Bladder microvascular endothelial cell (primary cell): ENCODE results near the gene C2. TPM values are rescaled to one million over a fixed set of nuclear protein-coding genes. Genes with fewer than 3 reads are reported as not detected.

Experiments used
- total RNA-seq: library from RNA; depleted of rRNA; stranded (reverse); fragments of >200 nt; gene quantifications from 2 replicates; pipeline ENCODE4 v1.2.3, GENCODE V29; 2014

The C2 gene
- not detected in 2 replicates for total RNA-seq

DNA sequence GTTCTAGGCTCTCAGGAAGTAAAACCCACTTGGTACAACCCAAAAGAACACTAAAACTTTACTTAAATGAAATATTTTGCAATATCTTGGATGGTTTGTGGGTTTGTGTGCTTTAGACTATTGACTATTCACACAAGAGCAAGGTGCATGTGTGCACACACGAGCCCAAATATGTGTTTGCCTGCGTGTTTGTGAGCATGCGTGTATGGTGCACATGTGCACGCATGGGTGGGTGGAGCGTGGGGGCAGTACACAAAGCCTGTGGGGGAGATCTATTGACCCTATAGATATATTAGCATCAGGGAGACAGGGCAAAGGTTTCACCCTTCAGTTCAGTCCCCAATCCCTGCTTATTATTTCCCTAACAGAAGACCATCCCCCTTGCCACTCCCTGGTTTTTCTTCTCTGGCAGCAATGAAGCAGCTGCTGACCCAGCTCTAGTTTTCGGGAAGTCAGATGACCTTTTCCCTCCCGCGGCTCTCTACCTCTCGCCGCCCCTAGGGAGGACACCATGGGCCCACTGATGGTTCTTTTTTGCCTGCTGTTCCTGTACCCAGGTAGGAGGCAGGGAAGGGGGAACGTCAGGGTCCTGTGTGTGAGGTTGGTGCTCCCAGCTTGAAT is at the start of gene C2:
TSS of gene C2 (plus strand) at position 476 of the 621 bp plus-strand sequence. CDS start at position 512, 36 bp downstream.

DNA sequence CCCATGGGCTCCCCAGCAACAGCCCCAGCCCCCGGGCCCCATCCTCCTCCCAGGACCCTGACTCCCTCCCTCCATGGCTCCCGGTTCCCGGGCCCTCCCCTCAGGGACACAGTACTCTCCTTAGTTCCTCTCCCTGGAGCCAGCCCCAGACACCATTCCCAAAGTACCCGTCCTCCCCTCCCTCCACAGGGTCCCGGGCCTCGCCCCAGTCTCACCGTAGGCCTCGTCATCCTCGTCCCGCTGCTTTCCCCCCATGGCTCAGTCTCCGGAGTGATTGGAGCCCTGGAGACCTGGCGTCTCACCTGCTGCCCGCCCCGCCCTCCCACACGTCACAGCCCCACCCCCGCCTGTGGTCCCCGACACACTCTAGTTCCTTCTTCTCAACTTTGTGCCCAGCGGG is 48.8 kb upstream of the C2 start, which contains the start of gene SLC44A4:
TSS of gene SLC44A4 (minus strand) at position 272 of the 400 bp plus-strand sequence. CDS start at position 255, 17 bp downstream.

DNA sequence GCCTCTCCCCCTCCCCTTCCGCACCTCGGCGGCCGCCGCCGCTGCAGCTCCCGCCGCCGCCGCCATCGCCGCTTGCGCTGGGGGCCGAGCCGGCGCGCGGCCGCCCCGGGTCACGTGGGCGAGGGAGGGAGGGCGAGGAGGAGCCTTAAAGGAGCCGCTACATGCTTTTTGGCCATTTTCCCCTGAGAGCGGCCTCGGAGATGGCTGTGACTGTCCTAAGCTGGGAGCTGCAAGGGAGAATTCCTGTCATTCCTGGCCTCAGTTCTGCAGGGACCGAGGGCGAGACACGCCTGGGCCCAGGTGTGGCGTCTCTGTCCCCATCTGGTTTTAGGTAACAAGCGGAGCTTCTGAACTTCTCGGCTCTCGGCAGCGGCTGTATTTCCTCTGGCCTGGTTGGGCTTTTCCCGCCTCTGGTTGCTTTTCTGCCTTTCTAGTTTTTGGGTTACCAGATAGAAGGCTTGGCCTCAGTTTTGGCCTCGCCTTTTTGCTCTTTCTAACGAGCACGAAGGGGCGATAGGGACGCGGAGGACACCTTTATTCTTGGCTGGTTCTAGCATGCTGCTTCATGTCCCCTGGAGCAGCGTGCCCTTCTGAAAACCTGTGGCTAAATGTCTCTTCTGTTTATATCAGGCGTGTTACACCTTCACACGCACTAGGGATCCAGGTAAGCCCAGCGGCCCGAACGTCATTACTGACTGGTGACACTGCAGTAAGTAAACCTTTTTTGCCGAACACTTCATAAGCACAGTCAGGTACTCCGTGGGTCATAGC is 29.7 kb upstream of the C2 start, which contains the start of gene EHMT2:
TSS of gene EHMT2 (minus strand) at position 87 of the 771 bp plus-strand sequence. CDS start at position 66, 21 bp downstream.

DNA sequence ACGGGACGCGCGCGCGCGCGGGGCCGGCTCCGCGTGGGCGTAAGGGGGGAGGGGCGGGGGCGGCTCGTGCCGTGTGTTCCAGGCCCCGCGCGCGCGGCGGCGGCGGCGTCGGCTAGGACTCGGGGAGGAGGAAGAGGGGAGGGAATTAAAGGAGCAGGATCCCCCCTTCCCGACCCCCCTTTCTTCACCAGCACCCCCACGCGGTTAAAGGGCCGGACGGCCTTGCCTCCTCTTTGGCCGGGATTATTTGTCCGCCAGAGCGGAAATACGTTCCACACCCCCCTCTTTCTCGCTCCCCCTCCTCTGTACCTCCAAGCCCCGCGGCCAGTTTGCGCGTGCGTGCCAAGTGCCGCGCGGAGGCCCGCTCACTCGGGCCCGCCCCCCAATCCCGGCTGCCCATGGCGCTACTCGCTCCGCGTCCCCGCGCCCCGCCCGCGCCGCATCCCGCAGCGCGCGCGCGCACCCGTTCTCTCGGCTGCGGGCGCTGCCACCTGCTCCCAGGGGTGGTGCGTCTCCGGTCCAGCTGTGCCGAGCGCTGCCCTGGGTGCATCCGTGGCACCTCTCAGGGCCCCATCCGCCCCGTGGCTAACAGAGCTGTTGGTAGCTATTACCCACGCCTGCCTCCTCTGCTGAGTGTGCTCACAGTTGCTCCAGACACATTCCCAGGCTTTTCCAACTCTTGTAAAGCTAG is 25.4 kb upstream of the C2 start, which contains the start of gene ZBTB12:
TSS of gene ZBTB12 (minus strand) at position 134 of the 691 bp plus-strand sequence. CDS start 781 bp downstream, outside the sequence.

DNA sequence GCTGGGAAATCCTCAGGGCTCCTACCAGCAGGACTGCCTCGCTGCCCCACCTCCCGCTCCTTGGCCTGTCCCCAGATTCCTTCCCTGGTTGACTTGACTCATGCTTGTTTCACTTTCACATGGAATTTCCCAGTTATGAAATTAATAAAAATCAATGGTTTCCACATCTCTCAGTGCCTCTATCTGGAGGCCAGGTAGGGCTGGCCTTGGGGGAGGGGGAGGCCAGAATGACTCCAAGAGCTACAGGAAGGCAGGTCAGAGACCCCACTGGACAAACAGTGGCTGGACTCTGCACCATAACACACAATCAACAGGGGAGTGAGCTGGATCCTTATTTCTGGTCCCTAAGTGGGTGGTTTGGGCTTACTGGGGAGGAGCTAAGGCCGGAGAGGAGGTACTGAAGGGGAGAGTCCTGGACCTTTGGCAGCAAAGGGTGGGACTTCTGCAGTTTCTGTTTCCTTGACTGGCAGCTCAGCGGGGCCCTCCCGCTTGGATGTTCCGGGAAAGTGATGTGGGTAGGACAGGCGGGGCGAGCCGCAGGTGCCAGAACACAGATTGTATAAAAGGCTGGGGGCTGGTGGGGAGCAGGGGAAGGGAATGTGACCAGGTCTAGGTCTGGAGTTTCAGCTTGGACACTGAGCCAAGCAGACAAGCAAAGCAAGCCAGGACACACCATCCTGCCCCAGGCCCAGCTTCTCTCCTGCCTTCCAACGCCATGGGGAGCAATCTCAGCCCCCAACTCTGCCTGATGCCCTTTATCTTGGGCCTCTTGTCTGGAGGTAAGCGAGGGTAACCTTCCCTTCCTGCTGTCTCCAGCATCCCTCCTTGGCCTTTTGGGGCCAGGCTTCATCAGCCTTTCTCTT is 18.2 kb downstream of the C2 start, which contains the start of gene CFB:
TSS of gene CFB (plus strand) at position 589 of the 863 bp plus-strand sequence. CDS start at position 716, 127 bp downstream.

DNA sequence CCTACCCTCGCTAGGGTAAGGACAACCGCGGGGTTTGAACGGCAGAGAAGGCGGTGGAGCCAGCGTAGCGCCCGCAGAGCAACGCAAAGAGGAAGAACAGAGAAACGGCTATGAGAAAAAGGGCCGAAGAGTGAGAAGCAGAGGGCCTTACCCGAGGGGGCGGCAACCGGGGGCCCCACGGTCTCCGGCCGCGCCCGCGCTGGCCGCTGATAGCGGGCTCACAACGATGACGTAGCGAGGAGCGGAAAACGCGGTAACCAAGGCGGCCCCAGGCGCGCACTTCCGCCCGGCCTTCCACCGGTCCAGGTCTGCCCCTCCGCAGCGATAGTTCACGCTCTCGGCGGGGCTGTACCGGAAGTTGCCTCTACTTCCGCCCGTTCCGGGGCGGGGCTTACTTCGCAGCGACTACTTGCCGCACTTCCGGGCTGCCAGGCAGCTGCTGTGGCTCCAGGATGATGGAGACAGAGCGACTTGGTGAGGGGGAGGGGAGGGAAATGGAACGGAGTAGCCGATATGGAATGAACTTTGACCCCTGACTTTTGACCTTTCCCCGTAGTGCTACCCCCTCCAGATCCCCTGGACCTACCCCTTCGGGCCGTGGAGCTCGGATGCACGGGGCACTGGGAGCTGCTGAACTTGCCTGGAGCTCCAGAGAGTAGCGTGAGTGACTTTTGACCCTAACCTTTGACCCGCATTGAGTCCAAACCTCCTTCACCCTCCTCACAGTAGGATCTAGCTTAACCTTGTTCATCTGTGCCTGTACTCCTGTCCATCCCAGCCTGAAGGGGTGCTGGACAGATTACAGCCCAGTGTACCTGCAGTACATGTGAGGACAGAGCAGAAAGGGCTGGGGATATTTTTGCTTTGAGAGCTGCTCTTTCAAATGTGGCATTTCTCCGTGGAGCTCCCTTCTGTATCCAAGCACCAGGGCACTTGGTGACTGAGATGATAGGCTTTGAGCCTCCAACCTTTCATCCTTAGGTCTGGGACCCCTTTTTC is 31.5 kb downstream of the C2 start, which contains the start of the genes NELFE and SKIC2:
TSS of gene NELFE (minus strand) at position 231 of the 999 bp plus-strand sequence. CDS start 525 bp downstream, outside the sequence.
TSS of gene SKIC2 (plus strand) at position 435 of the 999 bp plus-strand sequence. CDS start at position 453, 18 bp downstream.

DNA sequence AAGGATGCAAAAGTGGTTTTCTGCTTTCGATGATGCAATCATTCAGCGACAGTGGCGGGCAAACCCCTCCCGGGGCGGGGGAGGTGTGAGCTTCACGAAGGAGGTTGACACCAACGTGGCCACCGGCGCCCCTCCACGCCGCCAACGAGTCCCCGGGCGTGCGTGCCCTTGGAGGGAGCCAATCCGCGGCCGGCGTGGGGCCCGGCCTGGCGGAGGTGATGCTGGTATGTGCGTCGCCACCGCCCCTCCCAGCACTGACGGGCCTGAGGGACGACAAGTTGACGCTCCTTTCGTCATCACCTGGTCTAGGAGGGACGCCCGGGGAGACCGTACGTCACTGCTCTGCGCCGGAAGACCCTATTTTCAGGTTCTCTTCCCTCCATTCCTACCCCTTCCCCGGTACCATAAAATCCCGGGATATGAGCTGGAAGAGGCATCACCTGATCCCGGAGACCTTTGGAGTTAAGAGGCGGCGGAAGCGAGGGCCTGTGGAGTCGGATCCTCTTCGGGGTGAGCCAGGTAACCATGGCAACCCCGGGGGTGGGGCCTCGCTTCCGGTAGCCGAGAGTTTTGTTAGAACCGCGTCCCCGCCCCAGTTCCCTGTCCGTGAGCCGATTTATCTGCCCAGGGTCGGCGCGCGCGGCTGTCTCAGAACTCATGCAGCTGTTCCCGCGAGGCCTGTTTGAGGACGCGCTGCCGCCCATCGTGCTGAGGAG is 44.6 kb downstream of the C2 start, which contains the start of gene DXO:
TSS of gene DXO (minus strand) at position 146 of the 716 bp plus-strand sequence. CDS start 463 bp downstream, outside the sequence.

DNA sequence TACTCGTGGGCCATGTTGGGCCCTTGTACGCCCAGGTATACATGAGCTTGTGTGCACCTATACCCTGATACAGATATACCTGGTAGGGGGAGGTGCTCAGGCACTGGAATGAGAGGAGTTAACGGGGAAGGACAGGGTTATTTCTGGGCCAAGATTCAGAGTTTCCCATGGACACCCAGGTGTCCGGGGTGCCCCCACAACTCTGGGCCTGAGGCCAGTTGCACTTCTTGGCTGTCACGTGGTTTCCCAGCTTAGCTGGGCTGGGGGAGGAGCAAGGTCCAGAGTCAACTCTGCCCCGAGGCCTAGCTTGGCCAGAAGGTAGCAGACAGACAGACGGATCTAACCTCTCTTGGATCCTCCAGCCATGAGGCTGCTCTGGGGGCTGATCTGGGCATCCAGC is 54.2 kb downstream of the C2 start, which contains the start of gene C4A:
TSS of gene C4A (plus strand) at position 314 of the 400 bp plus-strand sequence. CDS start at position 365, 51 bp downstream.

Other genes starting within 250 kb of the C2 start
- gene LY6G5C, start 246.7 kb upstream of the C2 start, total RNA-seq = 1.8 and 2.1 TPM in 2 replicates
- gene ABHD16A, start 224.4 kb upstream of the C2 start, total RNA-seq = 48.6 and 84.4 TPM in 2 replicates
- not detected in 2 replicates for gene LY6G6F, start 220.9 kb upstream of the C2 start, total RNA-seq
- not detected in 2 replicates for gene LY6G6D, start 212.4 kb upstream of the C2 start, total RNA-seq
- gene LY6G6C, start 206.0 kb upstream of the C2 start, total RNA-seq = not detected in 2 replicates
- not detected in 2 replicates for gene MPIG6B, start 204.3 kb upstream of the C2 start, total RNA-seq
- gene DDAH2, start 198.4 kb upstream of the C2 start, total RNA-seq = 86.0 and 129 TPM in 2 replicates
- 347 and 730 TPM in 2 replicates for gene CLIC1, start 191.2 kb upstream of the C2 start, total RNA-seq
- 4.9 and 5.8 TPM in 2 replicates for gene MSH5, start 187.7 kb upstream of the C2 start, total RNA-seq
- gene SAPCD1, start 165.1 kb upstream of the C2 start, total RNA-seq = 1.3 and 2.9 TPM in 2 replicates
- gene VWA7, start 150.4 kb upstream of the C2 start, total RNA-seq = 0.32 and 0.38 TPM in 2 replicates
- 40.8 and 104 TPM in 2 replicates for gene VARS1, start 132.0 kb upstream of the C2 start, total RNA-seq
- 24.1 and 37.2 TPM in 2 replicates for gene LSM2, start 120.8 kb upstream of the C2 start, total RNA-seq
- 0.81 and 1.8 TPM in 2 replicates for gene HSPA1L, start 112.4 kb upstream of the C2 start, total RNA-seq
- 98.4 and 221 TPM in 2 replicates for gene HSPA1A, start 112.2 kb upstream of the C2 start, total RNA-seq
- 64.1 and 91.7 TPM in 2 replicates for gene HSPA1B, start 100.0 kb upstream of the C2 start, total RNA-seq
- 52.0 and 59.4 TPM in 2 replicates for gene NEU1, start 64.9 kb upstream of the C2 start, total RNA-seq
- gene SLC44A4, start 48.7 kb upstream of the C2 start, total RNA-seq = 0.06 and 0.49 TPM in 2 replicates
- 28.7 and 52.4 TPM in 2 replicates for gene EHMT2, start 30.0 kb upstream of the C2 start, total RNA-seq
- 1.1 and 5.7 TPM in 2 replicates for gene ZBTB12, start 25.6 kb upstream of the C2 start, total RNA-seq
- 0.97 and 2.5 TPM in 2 replicates for gene CFB, start 18.4 kb downstream of the C2 start, total RNA-seq
- gene NELFE, start 31.3 kb downstream of the C2 start, total RNA-seq = 76.4 and 90.9 TPM in 2 replicates
- 32.7 and 40.9 TPM in 2 replicates for gene SKIC2, start 31.5 kb downstream of the C2 start, total RNA-seq
- gene DXO, start 44.4 kb downstream of the C2 start, total RNA-seq = 7.3 and 11.4 TPM in 2 replicates
- 1.5 and 3.1 TPM in 2 replicates for gene C4A, start 54.3 kb downstream of the C2 start, total RNA-seq
- gene C4B, start 87.1 kb downstream of the C2 start, total RNA-seq = 0.97 and 2.5 TPM in 2 replicates
- not detected in 2 replicates for gene CYP21A2, start 110.7 kb downstream of the C2 start, total RNA-seq
- gene TNXB, start 181.6 kb downstream of the C2 start, total RNA-seq = 0.49 and 6.1 TPM in 2 replicates
- gene ATF6B, start 200.5 kb downstream of the C2 start, total RNA-seq = 13.1 and 22.2 TPM in 2 replicates
- 4.6 and 7.3 TPM in 2 replicates for gene FKBPL, start 202.6 kb downstream of the C2 start, total RNA-seq
- gene PRRT1, start 224.2 kb downstream of the C2 start, total RNA-seq = not detected in 2 replicates
- 30.9 and 89.9 TPM in 2 replicates for gene PPT2, start 226.4 kb downstream of the C2 start, total RNA-seq
- gene EGFL8, start 236.9 kb downstream of the C2 start, total RNA-seq = 0.81 and 2.0 TPM in 2 replicates
- gene AGPAT1, start 248.4 kb downstream of the C2 start, total RNA-seq = 5.3 and 16.7 TPM in 2 replicates